HepG2 (cell line): Measurements from ENCODE around the gene LLGL1. TPM values are rescaled to one million over a fixed set of nuclear protein-coding genes. Genes with fewer than 3 reads are reported as not detected.

Experiments used
- CCAR2 ChIP-seq: fragments of 200-400 bp; formaldehyde crosslinking; optimal IDR thresholded peaks from 2 replicates; pipeline ENCODE3; 2018; ENCODE audit warnings: low read depth, mild to moderate bottlenecking, low read length, moderate library complexity
- GATAD1 ChIP-seq: IDR thresholded peaks from 2 replicates; pipeline ENCODE4 v1.6.1; 2016; ENCODE audit warnings: missing genetic modification reagents, missing compliant biosample characterization
- HMG20B ChIP-seq: conservative IDR thresholded peaks from 2 replicates; pipeline ENCODE4 v1.6.1; 2016; ENCODE audit warnings: missing genetic modification reagents, missing compliant biosample characterization
- HNRNPUL1 ChIP-seq: fragments of 200-400 bp; formaldehyde crosslinking; IDR thresholded peaks from 2 replicates; pipeline ENCODE4 v1.6.1; 2017; ENCODE audit warnings: low read depth, mild to moderate bottlenecking, low read length, moderate library complexity
- HOXA5 ChIP-seq: sonication (generic); formaldehyde crosslinking; IDR thresholded peaks from 2 replicates; pipeline ENCODE4 v1.4.0; 2020; ENCODE audit warnings: missing genetic modification reagents
- JDP2 ChIP-seq: sonication (generic); formaldehyde crosslinking; IDR thresholded peaks from 2 replicates; pipeline ENCODE4 v1.8.1; 2022; ENCODE audit warnings: missing genetic modification reagents, borderline replicate concordance
- KAT7 ChIP-seq: IDR thresholded peaks from 2 replicates; pipeline ENCODE4 v1.6.1; 2018; ENCODE audit warnings: borderline replicate concordance, missing compliant biosample characterization
- MBD4 ChIP-seq: IDR thresholded peaks from 2 replicates; pipeline ENCODE4 v1.6.1; 2012; ENCODE audit warnings: low read length, inconsistent platforms, borderline replicate concordance
- NCOA1 ChIP-seq: sonication (generic); formaldehyde crosslinking; IDR thresholded peaks from 2 replicates; pipeline ENCODE4 v1.9.0; 2021; ENCODE audit warnings: missing genetic modification reagents
- NRL ChIP-seq: sonication (generic); formaldehyde crosslinking; IDR thresholded peaks from 2 replicates; pipeline ENCODE4 v1.5.0; 2020; ENCODE audit warnings: missing genetic modification reagents, mild to moderate bottlenecking, moderate library complexity, borderline replicate concordance
- PAWR ChIP-seq: sonication (generic); formaldehyde crosslinking; IDR thresholded peaks from 2 replicates; pipeline ENCODE4 v1.4.0; 2020; ENCODE audit warnings: missing genetic modification reagents, mild to moderate bottlenecking, borderline replicate concordance
- POGK ChIP-seq: sonication (generic); formaldehyde crosslinking; conservative IDR thresholded peaks from 2 replicates; pipeline ENCODE4 v1.8.0; 2022; ENCODE audit warnings: mild to moderate bottlenecking, moderate library complexity, missing genetic modification reagents
- RERE ChIP-seq: IDR thresholded peaks from 2 replicates; pipeline ENCODE4 v1.6.1; 2016; ENCODE audit warnings: low read depth, missing genetic modification reagents, missing compliant biosample characterization
- SMC3 ChIP-seq: IDR thresholded peaks from 2 replicates; pipeline ENCODE4 v1.6.1; 2011; ENCODE audit warnings: low read length, improper control_type of control experiment
- SOX6 ChIP-seq, 2 experiments: fragments of 450-650 bp in 1 of 2; sonication (generic) in 1 of 2; formaldehyde crosslinking in 1 of 2; IDR thresholded peaks; 2 replicates each; pipeline versions ENCODE4 v1.4.0 to v1.6.1; 2017 to 2020; ENCODE audit warnings: antibody characterized with exemption in 1 of 2, mild to moderate bottlenecking in 1 of 2, missing genetic modification reagents in 1 of 2
- SPEN ChIP-seq: sonication (generic); formaldehyde crosslinking; IDR thresholded peaks from 2 replicates; pipeline ENCODE4 v1.5.1; 2020; ENCODE audit warnings: low read depth, mild to moderate bottlenecking, missing genetic modification reagents
- TFDP1 ChIP-seq: IDR thresholded peaks from 2 replicates; pipeline ENCODE4 v1.6.1; 2016; ENCODE audit warnings: missing compliant biosample characterization, missing genetic modification reagents, borderline replicate concordance
- ZKSCAN1 ChIP-seq: fragments of 150-350 bp; IDR thresholded peaks from 2 replicates; pipeline ENCODE4 v1.6.1; 2014; ENCODE audit warnings: low read length
- ZNF331 ChIP-seq: sonication (generic); formaldehyde crosslinking; IDR thresholded peaks from 2 replicates; pipeline ENCODE4 v1.4.0; 2020; ENCODE audit warnings: missing genetic modification reagents
- ZNF33B ChIP-seq: sonication (generic); formaldehyde crosslinking; IDR thresholded peaks from 2 replicates; pipeline ENCODE4 v1.5.1; 2020; ENCODE audit warnings: mild to moderate bottlenecking, missing genetic modification reagents
- ZNF564 ChIP-seq: sonication (generic); formaldehyde crosslinking; IDR thresholded peaks from 2 replicates; pipeline ENCODE4 v1.8.1; 2023; ENCODE audit warnings: mild to moderate bottlenecking, missing genetic modification reagents
- ZNF580 ChIP-seq: IDR thresholded peaks from 2 replicates; pipeline ENCODE4 v1.6.1; 2016; ENCODE audit warnings: low read depth, borderline replicate concordance
- ZNF598 ChIP-seq: sonication (generic); formaldehyde crosslinking; IDR thresholded peaks from 2 replicates; pipeline ENCODE4 v1.5.1; 2020; ENCODE audit warnings: mild to moderate bottlenecking, missing genetic modification reagents, borderline replicate concordance
- ZSCAN29 ChIP-seq: sonication (generic); formaldehyde crosslinking; conservative IDR thresholded peaks from 2 replicates; pipeline ENCODE4 v1.4.0; 2020; ENCODE audit warnings: mild to moderate bottlenecking, missing genetic modification reagents
- polyA plus RNA-seq, 8 experiments: library from polyadenylated mRNA; depleted of rRNA in 3 of 8; stranded (reverse) in 7 of 8; unstranded in 1 of 8; fragments of >200 nt; fragmentation: Illumina TruSeq in 4 of 8; extraction: Trizol in 4 of 8; gene quantifications; 2 replicates each; pipeline versions ENCODE4 v1.2.1 to v1.2.3, GENCODE V29; 2011 to 2016; ENCODE audit warnings: low read depth in 4 of 8, missing spikeins in 1 of 8, mixed read lengths in 1 of 8; ENCODE audit not compliant: insufficient read depth in 1 of 8
- total RNA-seq, 5 experiments: library from RNA; depleted of rRNA; stranded (reverse); fragments of >200 nt; fragmentation: Illumina TruSeq; extraction: Trizol; gene quantifications; 2 replicates each; pipeline ENCODE4 v1.2.3, GENCODE V29; 2016; ENCODE audit warnings: low read depth in 1 of 5

LLGL1 gene
- total and polyA plus RNA-seq, 2 of the 13 experiments (the other 11 are each of a cell fraction or from before 2014, with no cell fraction given) = 15.0 to 15.3 TPM

GRCh38 chr17:18182978-18183333 lies 42.5 kb upstream of the LLGL1 start (continued):
- TF ChIP-seq NRL (CRISPR knock-in tag) = 0 out of 2 replicates have a peak, but pooled peaks have one; percentile 27
- TF ChIP-seq ZNF331 (CRISPR knock-in tag) = no peak
- no peak for TF ChIP-seq MBD4
- TF ChIP-seq ZNF33B (CRISPR knock-in tag) = no peak
- TF ChIP-seq PAWR (CRISPR knock-in tag) = no peak
- TF ChIP-seq ZSCAN29 (CRISPR knock-in tag) = no peak
- no peak for TF ChIP-seq JDP2
- 0 out of 2 replicates have a peak, but pooled peaks have one; percentile 57 for TF ChIP-seq KAT7 (CRISPR knock-in tag)
- no peak; the same call in 1 of the 2 replicates for TF ChIP-seq ZNF580 (CRISPR knock-in tag)
- TF ChIP-seq HOXA5 = peak; percentile 86; the same call in 1 of the 2 replicates
- TF ChIP-seq ZKSCAN1 = no peak
- TF ChIP-seq NCOA1 = peak; percentile 50; the same call in 1 of the 2 replicates
- no peak for TF ChIP-seq CCAR2
- TF ChIP-seq HMG20B = no peak
- TF ChIP-seq SPEN = peak; percentile 44
- TF ChIP-seq HNRNPUL1 = no peak
- TF ChIP-seq GATAD1 (CRISPR knock-in tag) = no peak
- TF ChIP-seq POGK (CRISPR knock-in tag) = no peak
- no peak for TF ChIP-seq RERE (CRISPR knock-in tag)
- no peak for TF ChIP-seq ZNF598
- no peak; the same call in 1 of the 2 replicates for TF ChIP-seq TFDP1 (CRISPR knock-in tag)
- TF ChIP-seq ZNF564 (CRISPR knock-in tag) = no peak
- no peak for TF ChIP-seq SMC3
- no peak for TF ChIP-seq SOX6 (IDR thresholded peaks at IDR 0.05)
- 0 out of 2 replicates have a peak, but pooled peaks have one; percentile 25 for TF ChIP-seq SOX6 (CRISPR knock-in tag; IDR thresholded peaks at IDR 0.05)
